DND-41 (cell line): Measurements from ENCODE around the gene MAPK14.

ENCODE experiments used
- CTCF ChIP-seq: IDR thresholded peaks from 2 replicates; pipeline ENCODE4 v1.5.1; 2012; ENCODE audit warnings: borderline replicate concordance, low read length, moderate library complexity, mild to moderate bottlenecking; ENCODE audit not compliant: poor library complexity, severe bottlenecking; ENCODE audit errors: extremely low read depth
- EZH2 ChIP-seq: IDR thresholded peaks from 3 replicates; pipeline ENCODE4 v1.6.1; 2012; ENCODE audit warnings: borderline replicate concordance, low read depth, mild to moderate bottlenecking, moderate library complexity, low read length, inconsistent platforms; ENCODE audit not compliant: severe bottlenecking

DNA sequence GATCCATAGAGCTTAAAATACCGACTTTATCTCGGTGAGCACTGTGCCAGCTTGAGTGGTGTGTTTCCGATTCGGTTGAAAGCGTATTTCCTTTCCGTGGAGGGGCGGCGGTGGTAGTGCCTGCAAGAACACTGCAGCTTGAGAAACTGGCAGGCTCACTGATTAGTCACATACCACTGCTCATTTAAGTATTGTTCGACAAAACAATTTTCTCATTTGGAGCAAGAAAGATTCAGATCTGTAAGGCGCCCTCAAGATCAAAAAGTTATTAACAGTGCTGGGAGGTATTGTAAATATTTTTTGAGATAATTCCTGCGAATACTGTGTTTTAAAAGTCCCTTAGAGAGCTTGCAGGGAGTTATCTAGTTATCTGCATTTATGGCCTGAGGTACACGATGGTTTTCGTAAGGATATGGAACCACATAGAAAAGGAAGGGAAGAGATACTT is 1.3 kb downstream of the MAPK14 start:
- TF ChIP-seq CTCF (no peak), EZH2 (no peak)
